GM12864 (cell line): ENCODE data around the gene ADGRD1.

ENCODE experiments used
- DNase-seq: peaks from one replicate; pipeline ENCODE4 v3.0.0-alpha.2; 2011; ENCODE audit warnings: low read depth
- H3K4me3 ChIP-seq: 2 replicates; pipeline ENCODE4 v1.5.1; 2011; ENCODE audit warnings: mild to moderate bottlenecking, low read depth, low read length, control low read depth
- CTCF ChIP-seq: IDR thresholded peaks from 2 replicates; pipeline ENCODE4 v1.5.1; 2011; ENCODE audit warnings: low read depth, mild to moderate bottlenecking, moderate library complexity, low read length, control low read depth, inconsistent platforms; ENCODE audit errors: missing control alignments

Gene ADGRD1

DNA sequence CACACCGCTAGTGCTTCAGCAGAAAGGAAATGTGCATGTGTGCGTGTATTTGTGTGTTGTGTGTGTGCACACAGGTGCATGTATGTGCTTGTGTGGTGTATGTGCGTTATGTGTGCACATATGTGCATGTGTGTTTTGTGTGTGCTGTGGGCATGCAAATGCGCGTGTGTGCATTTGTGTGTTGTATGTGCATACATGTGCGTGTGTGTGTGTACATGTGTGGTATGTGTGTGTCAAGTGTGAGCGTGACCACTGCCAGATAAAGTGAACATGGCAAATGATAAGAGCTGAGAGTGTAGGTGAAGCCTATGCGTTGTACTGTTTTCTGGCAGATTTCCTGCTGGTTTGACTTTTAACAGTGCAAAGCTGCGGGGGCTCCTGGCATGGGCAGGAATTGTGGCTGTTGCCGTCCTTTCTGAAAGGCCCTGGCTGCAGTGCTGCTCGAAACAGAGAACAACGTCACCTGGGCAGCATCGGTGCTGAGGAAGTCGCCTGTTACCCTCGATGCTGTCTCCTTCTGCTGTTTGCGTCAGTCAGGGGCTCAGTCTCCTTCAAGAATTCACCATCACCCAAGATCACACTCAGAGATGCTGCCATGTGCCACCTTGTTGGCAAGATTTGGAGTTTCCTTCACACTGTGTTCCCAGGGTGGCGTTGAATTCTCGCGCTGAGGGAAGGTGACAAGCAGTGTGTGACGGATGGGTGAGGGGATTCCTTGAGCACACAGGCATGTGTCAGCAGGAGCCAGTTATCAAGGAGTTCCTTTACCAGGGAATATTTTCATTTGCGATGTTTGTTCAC, 56.1 kb downstream of the ADGRD1 start:
- DNase-seq = no peak
- no peak overlapping the region for H3K4me3 ChIP-seq
- no peak for TF ChIP-seq CTCF

GRCh38 chr12:131010396-131011131, 56.9 kb downstream of the ADGRD1 start:
- no peak overlapping the region for H3K4me3 ChIP-seq
- no peak for DNase-seq
- TF ChIP-seq CTCF = no peak

DNA sequence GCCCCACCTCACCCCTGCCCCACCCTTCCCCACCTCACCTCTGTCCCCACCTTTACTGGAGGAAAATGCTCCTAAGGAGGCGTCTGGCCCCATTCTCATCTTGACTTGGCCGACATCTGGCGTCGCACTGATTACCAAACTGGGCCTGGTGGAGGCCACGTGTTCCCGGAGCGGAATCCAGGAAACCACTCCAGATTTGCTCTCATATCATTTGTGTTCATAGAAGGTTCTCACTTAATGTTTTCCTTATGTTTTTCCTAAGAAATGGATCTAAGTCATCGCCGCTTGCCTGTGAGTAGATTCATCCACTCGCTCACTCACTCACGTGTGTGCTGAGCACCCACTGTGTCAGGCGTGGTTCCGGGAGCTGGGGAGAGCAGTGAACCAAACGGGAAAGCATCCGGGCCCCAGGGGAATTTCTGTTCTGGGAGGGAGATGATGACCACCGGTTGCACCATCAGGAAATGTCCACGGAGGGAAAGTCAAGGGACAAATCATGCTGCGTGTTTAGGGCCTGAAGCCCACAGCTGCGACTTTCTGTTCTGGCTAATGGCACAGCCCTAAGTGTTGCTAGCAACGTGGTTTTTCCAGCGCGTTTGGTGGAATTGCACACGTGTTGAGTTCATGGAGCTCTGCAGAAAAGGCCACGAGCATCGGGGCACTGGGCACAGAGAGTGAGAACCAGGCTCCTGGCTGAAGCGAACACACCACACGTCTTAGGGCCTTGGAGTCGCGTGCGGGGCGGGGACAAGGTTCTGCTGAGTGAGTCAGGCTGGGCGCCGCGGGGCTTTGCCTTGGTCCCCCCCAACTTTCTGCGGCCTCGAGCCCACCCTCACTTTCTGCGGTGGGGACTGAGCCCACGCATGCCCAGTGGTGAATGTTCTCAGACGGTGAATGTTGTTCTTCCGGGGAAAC, 57.7 kb downstream of the ADGRD1 start:
- DNase-seq = no peak
- H3K4me3 ChIP-seq = no peak overlapping the region
- no peak for TF ChIP-seq CTCF

- H3K4me3 ChIP-seq = no peak overlapping the region
- DNase-seq = no peak
- TF ChIP-seq CTCF = no peak
These were observed 58.8 kb downstream of the ADGRD1 start for GRCh38 chr12:131012279-131013069.

- TF ChIP-seq CTCF = no peak
- no peak overlapping the region for H3K4me3 ChIP-seq
- no peak for DNase-seq
These were observed 59.4 kb downstream of the ADGRD1 start for GRCh38 chr12:131013118-131013517.

- TF ChIP-seq CTCF = no peak
- DNase-seq = no peak
- no peak overlapping the region for H3K4me3 ChIP-seq
These were observed 60.6 kb downstream of the ADGRD1 start for GRCh38 chr12:131014343-131014742.
